Measurements from ENCODE around the gene TEX2.
A peak's percentile ranks its signal among the peaks of the same experiment; 100 is the strongest.
"Not testable (repeated sequence)": the region's sequence is repeated elsewhere in the genome, so short reads cannot be mapped to it uniquely, and the experiment has no call there.

TEX2 gene

GRCh38 chr17:64212122-64212521 is 50.9 kb downstream of the TEX2 start:
- DNase-seq = no peak

- DNase-seq = no peak
Observed at GRCh38 chr17:64209983-64210382, 53.1 kb downstream of the TEX2 start.

GRCh38 chr17:64209356-64209941 is 53.6 kb downstream of the TEX2 start:
- no peak for DNase-seq

GRCh38 chr17:64208656-64209055 is 54.4 kb downstream of the TEX2 start:
- DNase-seq = not testable (repeated sequence)

- no peak for DNase-seq
Observed at GRCh38 chr17:64205804-64206203, 57.3 kb downstream of the TEX2 start.

- no peak for DNase-seq
Observed at GRCh38 chr17:64203630-64204029, 59.4 kb downstream of the TEX2 start.

GRCh38 chr17:64202683-64203344 is 60.2 kb downstream of the TEX2 start:
- DNase-seq = no peak

GRCh38 chr17:64200080-64201032 is 62.7 kb downstream of the TEX2 start:
- DNase-seq = no peak

- DNase-seq = no peak
Observed at GRCh38 chr17:64198331-64199090, 64.5 kb downstream of the TEX2 start.

- DNase-seq = no peak
Observed at GRCh38 chr17:64196601-64197000, 66.5 kb downstream of the TEX2 start.

GRCh38 chr17:64193561-64193960 is 69.5 kb downstream of the TEX2 start:
- DNase-seq = no peak

- DNase-seq = no peak
Observed at GRCh38 chr17:64192589-64192988, 70.5 kb downstream of the TEX2 start.

- DNase-seq = no peak
Observed at GRCh38 chr17:64190472-64190871, 72.6 kb downstream of the TEX2 start.

GRCh38 chr17:64188088-64188487 is 75.0 kb downstream of the TEX2 start:
- DNase-seq = no peak

GRCh38 chr17:64187093-64187895 is 75.8 kb downstream of the TEX2 start:
- DNase-seq = no peak

GRCh38 chr17:64186171-64187092 is 76.6 kb downstream of the TEX2 start:
- no peak for DNase-seq

- not testable (repeated sequence) for DNase-seq
Observed at GRCh38 chr17:64185557-64185956, 77.5 kb downstream of the TEX2 start.

- DNase-seq = no peak
Observed at GRCh38 chr17:64185101-64185500, 78.0 kb downstream of the TEX2 start.

GRCh38 chr17:64183815-64184214 is 79.2 kb downstream of the TEX2 start:
- peak; percentile 21 for DNase-seq

GRCh38 chr17:64182325-64183012 is 80.6 kb downstream of the TEX2 start:
- no peak for DNase-seq

Data from NK-92 treated with Interleukin-12 subunit alpha and Interleukin-12 subunit beta, amount 100 ng/mL, for 24 hours (cell line).